ENCODE results near the gene MEGF8. TPM values are rescaled to one million over a fixed set of nuclear protein-coding genes. Genes with fewer than 3 reads are reported as not detected.

MEGF8 gene
- total and polyA plus RNA-seq, 2 of the 13 experiments (the other 11 are each of a cell fraction or from before 2014, with no cell fraction given) = 4.0 to 8.8 TPM

GRCh38 chr19:42283188-42284065, 42.0 kb upstream of the MEGF8 start (continued):
- TF ChIP-seq, protein P1, sequence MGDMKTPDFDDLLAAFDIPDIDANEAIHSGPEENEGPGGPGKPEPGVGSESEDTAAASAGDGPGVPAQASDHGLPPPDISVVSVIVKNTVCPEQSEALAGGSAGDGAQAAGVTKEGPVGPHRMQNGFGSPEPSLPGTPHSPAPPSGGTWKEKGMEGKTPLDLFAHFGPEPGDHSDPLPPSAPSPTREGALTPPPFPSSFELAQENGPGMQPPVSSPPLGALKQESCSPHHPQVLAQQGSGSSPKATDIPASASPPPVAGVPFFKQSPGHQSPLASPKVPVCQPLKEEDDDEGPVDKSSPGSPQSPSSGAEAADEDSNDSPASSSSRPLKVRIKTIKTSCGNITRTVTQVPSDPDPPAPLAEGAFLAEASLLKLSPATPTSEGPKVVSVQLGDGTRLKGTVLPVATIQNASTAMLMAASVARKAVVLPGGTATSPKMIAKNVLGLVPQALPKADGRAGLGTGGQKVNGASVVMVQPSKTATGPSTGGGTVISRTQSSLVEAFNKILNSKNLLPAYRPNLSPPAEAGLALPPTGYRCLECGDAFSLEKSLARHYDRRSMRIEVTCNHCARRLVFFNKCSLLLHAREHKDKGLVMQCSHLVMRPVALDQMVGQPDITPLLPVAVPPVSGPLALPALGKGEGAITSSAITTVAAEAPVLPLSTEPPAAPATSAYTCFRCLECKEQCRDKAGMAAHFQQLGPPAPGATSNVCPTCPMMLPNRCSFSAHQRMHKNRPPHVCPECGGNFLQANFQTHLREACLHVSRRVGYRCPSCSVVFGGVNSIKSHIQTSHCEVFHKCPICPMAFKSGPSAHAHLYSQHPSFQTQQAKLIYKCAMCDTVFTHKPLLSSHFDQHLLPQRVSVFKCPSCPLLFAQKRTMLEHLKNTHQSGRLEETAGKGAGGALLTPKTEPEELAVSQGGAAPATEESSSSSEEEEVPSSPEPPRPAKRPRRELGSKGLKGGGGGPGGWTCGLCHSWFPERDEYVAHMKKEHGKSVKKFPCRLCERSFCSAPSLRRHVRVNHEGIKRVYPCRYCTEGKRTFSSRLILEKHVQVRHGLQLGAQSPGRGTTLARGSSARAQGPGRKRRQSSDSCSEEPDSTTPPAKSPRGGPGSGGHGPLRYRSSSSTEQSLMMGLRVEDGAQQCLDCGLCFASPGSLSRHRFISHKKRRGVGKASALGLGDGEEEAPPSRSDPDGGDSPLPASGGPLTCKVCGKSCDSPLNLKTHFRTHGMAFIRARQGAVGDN (CRISPR knock-in tag; IDR thresholded peaks at IDR 0.05) = peak; percentile 75
- TF ChIP-seq ZNF230 (CRISPR knock-in tag; IDR thresholded peaks at IDR 0.05) (0 out of 2 replicates have a peak, but pooled peaks have one; percentile 67), ZBTB21 (CRISPR knock-in tag; IDR thresholded peaks at IDR 0.05) (no peak), SOX5 (CRISPR knock-in tag; IDR thresholded peaks at IDR 0.05; ENCODE audit: borderline replicate concordance) (no peak), AGO2 (optimal IDR thresholded peaks at IDR 0.05; ENCODE audit: low read depth, low read length) (peak; percentile 82), IRF2 (CRISPR knock-in tag; IDR thresholded peaks at IDR 0.05) (peak; percentile 23; the same call in 1 of the 2 replicates), ZNF510 (CRISPR knock-in tag; IDR thresholded peaks at IDR 0.05; ENCODE audit: low read depth) (0 out of 2 replicates have a peak, but pooled peaks have one; percentile 76), POLR2G (IDR thresholded peaks at IDR 0.05; ENCODE audit: low read depth, low read length) (peak; percentile 60), MEF2D (CRISPR knock-in tag; IDR thresholded peaks at IDR 0.05) (no peak), KLF13 (CRISPR knock-in tag; IDR thresholded peaks at IDR 0.05) (0 out of 2 replicates have a peak, but pooled peaks have one; percentile 43)
- TF ChIP-seq, protein P2, sequence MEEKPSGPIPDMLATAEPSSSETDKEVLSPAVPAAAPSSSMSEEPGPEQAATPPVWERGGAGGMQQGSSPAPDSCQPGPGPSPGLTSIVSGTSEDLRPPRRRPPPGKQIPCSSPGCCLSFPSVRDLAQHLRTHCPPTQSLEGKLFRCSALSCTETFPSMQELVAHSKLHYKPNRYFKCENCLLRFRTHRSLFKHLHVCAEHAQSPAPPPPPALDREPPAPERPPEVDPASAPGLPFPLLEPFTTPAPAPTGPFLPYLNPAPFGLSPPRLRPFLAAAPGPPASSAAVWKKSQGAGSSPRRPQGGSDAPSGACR (CRISPR knock-in tag; IDR thresholded peaks at IDR 0.05) = peak; percentile 33; the same call in 1 of the 2 replicates
